Measurements from ENCODE around the gene MED25. TPM values are rescaled to one million over a fixed set of nuclear protein-coding genes. Genes with fewer than 3 reads are reported as not detected.

MED25 gene
- total and polyA plus RNA-seq, 2 donors (not counting 1 experiment from before 2014, with no cell fraction given): 11.2 to 20.2 TPM

- no peak overlapping the region for H3K4me2 ChIP-seq (ENCODE audit: extremely low read depth, insufficient read depth, low read length)
- TF ChIP-seq, protein P1, sequence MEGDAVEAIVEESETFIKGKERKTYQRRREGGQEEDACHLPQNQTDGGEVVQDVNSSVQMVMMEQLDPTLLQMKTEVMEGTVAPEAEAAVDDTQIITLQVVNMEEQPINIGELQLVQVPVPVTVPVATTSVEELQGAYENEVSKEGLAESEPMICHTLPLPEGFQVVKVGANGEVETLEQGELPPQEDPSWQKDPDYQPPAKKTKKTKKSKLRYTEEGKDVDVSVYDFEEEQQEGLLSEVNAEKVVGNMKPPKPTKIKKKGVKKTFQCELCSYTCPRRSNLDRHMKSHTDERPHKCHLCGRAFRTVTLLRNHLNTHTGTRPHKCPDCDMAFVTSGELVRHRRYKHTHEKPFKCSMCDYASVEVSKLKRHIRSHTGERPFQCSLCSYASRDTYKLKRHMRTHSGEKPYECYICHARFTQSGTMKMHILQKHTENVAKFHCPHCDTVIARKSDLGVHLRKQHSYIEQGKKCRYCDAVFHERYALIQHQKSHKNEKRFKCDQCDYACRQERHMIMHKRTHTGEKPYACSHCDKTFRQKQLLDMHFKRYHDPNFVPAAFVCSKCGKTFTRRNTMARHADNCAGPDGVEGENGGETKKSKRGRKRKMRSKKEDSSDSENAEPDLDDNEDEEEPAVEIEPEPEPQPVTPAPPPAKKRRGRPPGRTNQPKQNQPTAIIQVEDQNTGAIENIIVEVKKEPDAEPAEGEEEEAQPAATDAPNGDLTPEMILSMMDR (conservative IDR thresholded peaks at IDR 0.05 in 1 of 2, IDR thresholded peaks at IDR 0.05 in 1 of 2; ENCODE audit: low read depth in 1 of 2, low read length in 2 of 2): no peak
- no peak for TF ChIP-seq EZH2 (IDR thresholded peaks at IDR 0.05; ENCODE audit: low read length, missing control alignments)
- peaks cover 19% of the 10 kb centered on the region for H3K79me2 ChIP-seq (ENCODE audit: control insufficient read depth, insufficient read depth, low read length)
- no peaks in the 10 kb centered on the region for H4K20me1 ChIP-seq (ENCODE audit: control insufficient read depth, extremely low read depth, insufficient read depth, low read length)
- H3K9ac ChIP-seq (ENCODE audit: insufficient read depth, low read length): no peak overlapping the region
- H3K27ac ChIP-seq (ENCODE audit: insufficient read depth, low read length): no peak overlapping the region
- H3K4me1 ChIP-seq (ENCODE audit: control insufficient read depth, extremely low read depth, insufficient read depth, low read length): peaks cover 6% of the 10 kb centered on the region
- H3K9me3 ChIP-seq (ENCODE audit: control insufficient read depth, insufficient read depth, low read depth, low read length): no peaks in the 10 kb centered on the region
- H2AFZ ChIP-seq (ENCODE audit: low read length): no peak overlapping the region
- no peaks in the 10 kb centered on the region for H3K27me3 ChIP-seq (ENCODE audit: control insufficient read depth, insufficient read depth, low read length)
- no peak overlapping the region for H3K4me3 ChIP-seq (replicated peaks in 1 of 4; ENCODE audit: control extremely low read depth in 1 of 4, insufficient read depth in 1 of 4, low read depth in 3 of 4, low read length in 4 of 4)
- no peak for DNase-seq (ENCODE audit: low read depth in 2 of 2)
- H3K36me3 ChIP-seq (ENCODE audit: control insufficient read depth, insufficient read depth, low read length): peaks cover 2% of the 10 kb centered on the region
Measured at GRCh38 chr19:49872245-49873128, 54.4 kb downstream of the MED25 start.

- peaks cover 19% of the 10 kb centered on the region for H3K79me2 ChIP-seq (ENCODE audit: control insufficient read depth, insufficient read depth, low read length)
- DNase-seq (ENCODE audit: low read depth in 2 of 2): no peak
- no peaks in the 10 kb centered on the region for H4K20me1 ChIP-seq (ENCODE audit: control insufficient read depth, extremely low read depth, insufficient read depth, low read length)
- H2AFZ ChIP-seq (ENCODE audit: low read length): no peak overlapping the region
- H3K27ac ChIP-seq (ENCODE audit: insufficient read depth, low read length): no peak overlapping the region
- peaks cover 6% of the 10 kb centered on the region for H3K4me1 ChIP-seq (ENCODE audit: control insufficient read depth, extremely low read depth, insufficient read depth, low read length)
- TF ChIP-seq, protein P1 (conservative IDR thresholded peaks at IDR 0.05 in 1 of 2, IDR thresholded peaks at IDR 0.05 in 1 of 2; ENCODE audit: low read depth in 1 of 2, low read length in 2 of 2): no peak
- TF ChIP-seq EZH2 (IDR thresholded peaks at IDR 0.05; ENCODE audit: low read length, missing control alignments): no peak
- H3K4me2 ChIP-seq (ENCODE audit: extremely low read depth, insufficient read depth, low read length): no peak overlapping the region
- peaks cover 2% of the 10 kb centered on the region for H3K36me3 ChIP-seq (ENCODE audit: control insufficient read depth, insufficient read depth, low read length)
- no peak overlapping the region for H3K4me3 ChIP-seq (replicated peaks in 1 of 4; ENCODE audit: control extremely low read depth in 1 of 4, insufficient read depth in 1 of 4, low read depth in 3 of 4, low read length in 4 of 4)
- no peak overlapping the region for H3K9ac ChIP-seq (ENCODE audit: insufficient read depth, low read length)
- no peaks in the 10 kb centered on the region for H3K27me3 ChIP-seq (ENCODE audit: control insufficient read depth, insufficient read depth, low read length)
- H3K9me3 ChIP-seq (ENCODE audit: control insufficient read depth, insufficient read depth, low read depth, low read length): no peaks in the 10 kb centered on the region
Measured at GRCh38 chr19:49873129-49873521, 55.0 kb downstream of the MED25 start.

DNA sequence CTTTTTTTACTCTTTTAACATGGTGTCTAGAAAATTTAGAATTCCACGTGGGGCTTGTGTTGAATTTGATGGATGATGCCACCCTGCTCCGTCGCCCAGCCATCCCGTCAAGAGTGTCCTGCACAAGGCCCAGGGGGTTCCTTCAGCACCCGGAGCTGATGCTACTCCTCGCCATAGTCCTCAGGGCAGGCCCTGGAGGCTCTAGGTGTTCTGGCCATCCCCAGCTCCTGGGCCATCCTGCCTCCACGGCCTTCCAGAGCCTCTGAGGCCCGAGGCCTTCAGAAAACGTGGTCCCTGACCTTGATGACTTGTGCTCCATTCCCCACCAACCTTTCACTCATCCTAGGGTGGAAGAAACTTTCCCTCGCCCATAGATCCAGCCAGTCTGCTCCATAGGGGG is 55.7 kb downstream of the MED25 start:
- Histone ChIP-seq H3K27me3 (ENCODE audit: control insufficient read depth, insufficient read depth, low read length) (no peaks in the 10 kb centered on the region), H3K36me3 (ENCODE audit: control insufficient read depth, insufficient read depth, low read length) (peaks cover 2% of the 10 kb centered on the region), H3K4me3 (replicated peaks in 1 of 4; ENCODE audit: control extremely low read depth in 1 of 4, insufficient read depth in 1 of 4, low read depth in 3 of 4, low read length in 4 of 4) (no peak overlapping the region), H2AFZ (ENCODE audit: low read length) (no peak overlapping the region), H3K4me1 (ENCODE audit: control insufficient read depth, extremely low read depth, insufficient read depth, low read length) (peaks cover 10% of the 10 kb centered on the region), H3K9ac (ENCODE audit: insufficient read depth, low read length) (no peak overlapping the region), H3K4me2 (ENCODE audit: extremely low read depth, insufficient read depth, low read length) (no peak overlapping the region), H3K27ac (ENCODE audit: insufficient read depth, low read length) (no peak overlapping the region), H3K79me2 (ENCODE audit: control insufficient read depth, insufficient read depth, low read length) (peaks cover 22% of the 10 kb centered on the region), H4K20me1 (ENCODE audit: control insufficient read depth, extremely low read depth, insufficient read depth, low read length) (no peaks in the 10 kb centered on the region), H3K9me3 (ENCODE audit: control insufficient read depth, insufficient read depth, low read depth, low read length) (no peaks in the 10 kb centered on the region)
- no peak for DNase-seq (ENCODE audit: low read depth in 2 of 2)
- no peak for TF ChIP-seq EZH2 (IDR thresholded peaks at IDR 0.05; ENCODE audit: low read length, missing control alignments)
- TF ChIP-seq, protein P1 (conservative IDR thresholded peaks at IDR 0.05 in 1 of 2, IDR thresholded peaks at IDR 0.05 in 1 of 2; ENCODE audit: low read depth in 1 of 2, low read length in 2 of 2): no peak

Data from fibroblast of lung (primary cell).